ENCODE data around the gene ADCY3.

Gene ADCY3

DNA sequence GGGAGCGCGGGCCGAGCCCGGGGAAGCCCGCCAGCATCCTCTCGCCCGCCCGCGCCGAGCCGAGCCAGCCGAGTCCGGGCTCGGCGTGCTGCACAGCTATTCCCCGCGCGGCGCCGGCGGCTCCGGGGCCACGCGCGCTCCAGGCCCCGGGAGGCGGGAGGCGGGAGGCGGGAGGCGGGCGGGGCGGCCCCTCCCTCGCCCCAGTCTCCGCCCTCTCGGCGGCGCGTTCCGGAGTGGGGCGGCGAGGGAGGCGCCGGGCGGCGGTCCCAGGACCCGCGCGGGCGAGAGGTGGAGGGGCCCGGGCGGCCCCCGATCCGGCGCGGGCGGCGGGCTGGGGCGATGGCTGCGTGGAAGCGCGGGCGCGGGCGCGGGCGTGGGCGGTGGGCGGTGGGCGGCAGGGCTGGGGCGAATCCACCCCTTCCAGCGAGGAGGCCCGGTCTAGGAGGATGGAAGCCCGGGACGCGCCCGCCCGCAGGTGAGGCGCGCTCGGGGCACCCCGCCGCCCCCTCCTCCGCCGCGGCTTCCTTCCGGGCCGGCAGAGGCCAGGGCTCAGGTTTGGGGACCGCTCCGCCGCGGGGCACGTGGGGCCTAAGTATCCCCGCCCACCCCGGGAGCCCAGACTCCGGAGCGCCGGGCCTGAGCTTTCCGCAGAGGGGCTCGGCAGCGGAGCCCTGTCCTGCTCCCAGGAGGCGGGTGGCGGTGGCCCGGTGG, at the start of gene ADCY3:
Gene ADCY3, minus strand, starts transcription at position 140 of the 711 bp plus-strand sequence. CDS start 1,250 bp downstream, outside the sequence.
- peak; percentile 35 for DNase-seq (ENCODE audit: low read depth)

- no peak for DNase-seq (ENCODE audit: low read depth)
Observed at GRCh38 chr2:24969784-24970183, 49.7 kb upstream of the ADCY3 start.

DNA sequence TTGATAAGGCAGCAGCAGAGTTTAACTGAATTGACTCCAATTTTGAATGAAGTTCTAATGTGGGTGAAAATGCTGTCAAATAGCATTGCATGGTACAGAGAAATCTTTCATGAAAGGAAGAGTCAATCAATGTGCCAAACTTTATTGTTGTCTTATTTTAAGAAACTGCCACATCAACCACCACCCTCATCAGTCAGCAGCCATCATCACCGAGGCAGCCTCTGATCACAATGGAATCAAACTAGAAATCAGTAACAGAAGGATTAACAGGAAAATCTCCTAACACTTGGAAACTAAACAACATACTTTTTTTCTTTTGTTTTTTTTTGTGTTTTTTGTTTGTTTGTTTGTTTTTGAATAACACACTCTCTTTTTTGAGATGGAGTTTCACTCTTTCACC, 41.9 kb upstream of the ADCY3 start:
- DNase-seq (ENCODE audit: low read depth), result no peak

- no peak for DNase-seq (ENCODE audit: low read depth)
Observed at GRCh38 chr2:24959761-24960160, 39.7 kb upstream of the ADCY3 start.

DNA sequence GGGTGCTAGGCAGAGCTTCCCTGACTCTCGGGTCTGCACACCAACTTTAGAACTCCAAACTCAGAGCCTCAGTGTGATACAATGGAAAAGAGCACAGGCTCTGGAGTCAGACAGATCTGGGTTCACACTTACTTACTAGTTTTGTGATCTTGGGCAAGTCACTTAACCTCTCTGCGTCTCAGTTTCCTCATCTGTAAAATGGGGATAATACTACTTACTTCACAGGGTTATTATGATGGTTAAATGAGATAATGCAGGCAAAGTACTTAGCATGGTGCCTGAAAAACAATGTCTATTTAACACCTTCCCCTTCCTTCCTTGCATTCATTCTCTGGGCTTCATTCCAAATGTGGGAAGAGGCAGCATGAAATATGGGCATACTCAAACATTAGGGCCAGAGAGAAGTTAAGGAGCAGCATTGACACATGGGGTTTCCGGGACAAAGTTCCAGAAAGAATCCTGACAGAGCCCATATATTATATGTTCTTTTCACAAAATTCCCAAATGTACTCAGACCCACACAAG, 38.4 kb upstream of the ADCY3 start:
- DNase-seq (ENCODE audit: low read depth), result no peak

DNA sequence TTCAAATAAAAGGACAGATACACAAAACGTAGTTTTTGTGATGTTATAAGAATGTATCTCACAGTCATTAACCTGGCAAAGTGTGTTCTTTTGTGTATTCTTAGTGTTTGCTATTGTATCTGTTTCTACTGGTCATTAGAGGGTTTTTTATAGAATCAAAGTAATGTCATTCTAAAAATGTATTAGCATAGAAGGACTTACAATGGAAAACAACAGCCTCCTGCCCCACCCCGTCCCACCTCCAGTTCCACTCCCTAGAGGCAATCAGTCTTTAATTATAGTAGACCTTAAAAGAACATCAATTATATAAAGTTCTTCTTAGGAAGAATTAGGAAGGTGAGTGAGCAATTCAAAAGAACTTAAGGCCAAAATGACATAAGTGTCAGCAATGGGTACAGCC, 37.9 kb upstream of the ADCY3 start:
- no peak for DNase-seq (ENCODE audit: low read depth)

- no peak for DNase-seq (ENCODE audit: low read depth)
Observed at GRCh38 chr2:24957221-24957620, 37.2 kb upstream of the ADCY3 start.

GRCh38 chr2:24955921-24956320, 35.9 kb upstream of the ADCY3 start:
- no peak for DNase-seq (ENCODE audit: low read depth)

- DNase-seq (ENCODE audit: low read depth), result no peak
Observed at GRCh38 chr2:24955232-24955631, 35.2 kb upstream of the ADCY3 start.

DNA sequence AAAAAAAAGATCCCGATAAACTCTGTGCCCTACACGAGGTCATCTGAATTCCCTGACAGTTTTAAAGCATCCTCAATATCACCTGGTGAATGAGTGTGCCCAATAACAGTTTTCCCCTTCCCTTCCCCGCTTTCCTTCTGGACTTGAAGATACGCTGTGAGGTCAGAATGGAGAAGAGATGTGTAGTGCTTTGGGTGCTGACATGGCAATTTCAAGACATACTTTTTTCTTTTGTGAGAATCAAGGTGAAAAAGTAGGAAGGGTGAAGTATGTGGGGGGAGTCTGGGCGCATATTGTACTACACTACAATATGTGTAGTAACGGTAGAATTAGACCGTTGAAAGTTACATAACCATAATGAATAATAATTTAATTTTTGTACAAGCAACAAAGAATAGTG, 30.1 kb upstream of the ADCY3 start:
- DNase-seq (ENCODE audit: low read depth), result no peak

DNA sequence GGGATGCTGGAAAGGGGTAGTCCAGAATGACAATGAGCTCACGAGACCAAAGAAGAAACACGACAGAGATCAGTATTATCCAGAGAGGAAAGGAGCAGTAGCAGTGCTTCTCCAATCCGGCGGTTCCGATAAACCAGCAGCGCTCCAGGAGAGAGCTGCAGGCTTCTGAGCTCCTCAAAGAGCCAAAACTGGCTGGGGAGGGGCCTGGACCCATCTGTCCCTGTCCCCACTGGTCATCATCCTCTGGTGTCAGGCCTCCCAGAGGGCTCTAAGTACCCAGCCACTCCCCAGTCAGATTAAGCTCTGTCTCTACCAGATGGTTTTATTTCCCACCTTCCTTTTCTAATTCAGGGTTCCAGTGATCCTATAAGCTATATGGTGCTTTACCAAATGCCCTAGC, 28.5 kb upstream of the ADCY3 start:
- no peak for DNase-seq (ENCODE audit: low read depth)

GRCh38 chr2:24947561-24948157, 27.6 kb upstream of the ADCY3 start:
- no peak for DNase-seq (ENCODE audit: low read depth)

DNA sequence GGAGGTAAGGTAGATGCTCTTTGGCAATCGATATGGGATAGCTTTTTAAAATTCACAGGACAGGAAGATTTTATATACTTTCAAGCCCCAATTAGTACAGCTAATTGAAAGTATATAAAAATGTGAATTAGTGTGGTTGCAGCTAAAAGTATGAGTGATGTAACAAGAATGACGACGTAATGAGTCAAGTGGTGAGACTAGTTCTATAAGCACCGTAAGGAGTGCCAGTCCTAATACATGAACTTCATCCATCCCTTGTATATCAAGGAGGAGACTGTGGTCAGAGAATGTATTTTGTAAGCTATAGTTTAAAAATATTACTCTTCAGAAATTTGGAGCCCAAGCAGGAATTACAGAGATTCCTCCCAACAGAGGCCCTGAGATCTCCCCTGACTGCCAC, 25.9 kb upstream of the ADCY3 start:
- no peak for DNase-seq (ENCODE audit: low read depth)

DNA sequence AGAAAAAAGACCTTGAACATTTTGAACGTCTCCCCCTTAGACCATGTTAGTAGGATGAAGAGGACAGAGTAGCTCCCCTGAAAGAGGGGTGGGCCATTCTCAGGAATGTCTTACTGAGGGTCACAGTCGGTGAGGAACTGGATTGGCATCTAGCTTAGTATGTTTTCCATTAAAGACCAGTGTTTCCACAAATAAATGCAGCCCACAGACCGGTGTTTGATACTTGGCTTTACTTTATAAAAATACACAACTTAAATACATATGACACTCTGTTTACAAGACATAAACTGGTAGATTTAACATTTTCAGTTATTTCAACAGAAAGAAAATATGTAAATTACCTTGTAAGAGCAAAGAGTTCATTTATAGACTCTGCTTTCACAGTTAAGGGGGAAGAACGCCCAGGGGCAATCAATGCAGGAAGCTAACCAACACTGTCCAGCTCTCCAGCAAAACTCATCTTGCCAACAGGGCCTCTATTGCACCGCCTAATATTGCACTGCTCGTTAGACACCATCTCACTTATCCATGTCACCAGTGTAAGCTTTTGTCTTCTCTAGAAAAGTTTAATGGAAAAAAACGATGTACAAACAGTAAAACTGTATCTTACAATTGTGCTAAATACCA, 23.5 kb upstream of the ADCY3 start:
- DNase-seq (ENCODE audit: low read depth), result no peak

- DNase-seq (ENCODE audit: low read depth), result no peak
Observed at GRCh38 chr2:24939353-24939752, 19.3 kb upstream of the ADCY3 start.

DNA sequence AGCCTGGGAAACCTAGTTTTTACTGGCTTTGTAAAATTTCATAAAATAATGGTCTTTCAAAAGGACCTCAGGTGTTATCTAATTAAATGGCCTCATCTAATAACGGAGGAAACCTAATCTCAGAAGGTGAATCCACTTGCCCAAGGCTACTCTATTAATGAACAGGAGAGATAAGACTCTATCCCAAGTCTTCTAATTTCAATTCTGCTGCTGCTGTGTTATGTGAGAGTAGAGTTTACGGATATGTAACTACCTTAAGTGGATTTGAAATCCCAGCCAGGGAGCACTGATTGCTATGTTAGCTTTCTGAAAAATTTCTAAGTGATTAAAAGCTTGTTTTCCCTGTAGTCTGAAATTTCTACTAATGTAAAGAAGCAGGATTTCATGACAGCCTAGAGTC, 17.2 kb upstream of the ADCY3 start:
- DNase-seq (ENCODE audit: low read depth), result no peak

DNA sequence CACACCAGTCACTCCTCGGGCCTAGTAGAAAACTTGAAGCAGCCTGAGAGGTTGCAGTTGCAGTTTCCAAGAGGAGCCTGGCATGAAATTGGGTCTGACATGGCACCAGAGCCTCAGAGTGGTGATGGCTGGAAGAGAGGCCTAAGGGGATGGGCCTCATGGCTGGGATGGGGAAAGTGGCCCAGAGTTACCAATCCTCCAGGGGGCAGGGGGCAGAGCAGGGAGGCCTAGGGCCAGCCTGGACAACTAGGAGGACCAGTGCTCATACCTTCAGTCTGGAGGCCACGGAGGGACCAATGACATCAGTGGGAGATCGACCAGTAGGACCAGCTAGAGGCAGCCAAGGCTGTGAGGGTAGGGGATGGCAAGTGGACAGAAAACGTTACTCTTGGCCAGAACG, 15.1 kb upstream of the ADCY3 start:
- no peak for DNase-seq (ENCODE audit: low read depth)

DNA sequence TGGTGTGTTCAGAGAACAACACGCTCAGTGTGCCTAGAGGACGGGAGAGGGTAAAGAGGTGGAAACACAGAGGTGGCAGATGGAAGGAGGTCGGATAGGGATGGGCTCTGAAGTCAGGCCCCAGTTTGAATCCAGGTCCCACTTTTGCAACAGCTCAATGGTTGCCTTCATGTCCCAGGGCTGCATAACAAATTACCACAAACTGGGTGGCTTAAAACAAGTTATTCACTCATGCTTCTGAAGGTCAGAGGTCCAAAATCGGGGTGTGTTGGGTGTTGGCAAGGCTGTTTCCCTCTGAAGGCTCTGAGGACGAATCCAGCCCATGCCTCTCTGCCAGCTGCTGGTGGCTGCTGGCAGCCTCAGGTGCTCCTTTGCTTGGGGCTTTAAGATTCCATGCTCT, 12.7 kb upstream of the ADCY3 start:
- no peak for DNase-seq (ENCODE audit: low read depth)

- DNase-seq (ENCODE audit: low read depth), result no peak
Observed at GRCh38 chr2:24930768-24931167, 10.7 kb upstream of the ADCY3 start.

- DNase-seq (ENCODE audit: low read depth), result no peak
Observed at GRCh38 chr2:24929230-24929629, 9.2 kb upstream of the ADCY3 start.

DNA sequence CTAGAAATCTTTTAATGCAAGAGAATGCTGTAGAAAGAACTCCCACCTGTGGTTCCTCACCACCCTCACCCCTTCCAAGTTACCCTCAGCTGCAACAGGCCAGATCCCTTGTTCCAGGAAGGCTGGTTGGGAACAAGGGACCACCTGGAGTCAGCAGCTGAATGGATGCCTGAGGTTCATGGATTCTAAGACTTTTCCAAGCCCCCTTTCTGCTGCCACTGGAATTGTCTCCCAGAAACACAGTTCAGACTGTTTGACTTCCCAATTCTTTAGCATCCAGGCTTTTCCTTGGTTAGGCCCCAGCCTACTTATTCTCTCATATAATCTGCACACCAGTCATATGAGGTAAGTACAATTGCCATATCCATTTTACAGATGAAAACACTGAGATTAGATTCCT, 8.0 kb upstream of the ADCY3 start:
- no peak for DNase-seq (ENCODE audit: low read depth)

GRCh38 chr2:24926602-24927252, 6.7 kb upstream of the ADCY3 start:
- DNase-seq (ENCODE audit: low read depth), result no peak

- no peak for DNase-seq (ENCODE audit: low read depth)
Observed at GRCh38 chr2:24926220-24926601, 6.2 kb upstream of the ADCY3 start.
